HepG2 (cell line): ENCODE data around the gene MINDY1. TPM values are rescaled to one million over a fixed set of nuclear protein-coding genes. Genes with fewer than 3 reads are reported as not detected.

Source experiments
- CREB1 ChIP-seq, 2 experiments: fragments of 450-650 bp in 1 of 2; IDR thresholded peaks; 2 replicates each; pipeline ENCODE4 v1.6.1; 2016 to 2017; ENCODE audit warnings: control low read depth in 1 of 2, mild to moderate bottlenecking in 1 of 2, missing compliant biosample characterization in 1 of 2, missing genetic modification characterization in 1 of 2
- FIP1L1 ChIP-seq: fragments of 200-400 bp; formaldehyde crosslinking; IDR thresholded peaks from 2 replicates; pipeline ENCODE4 v1.6.1; 2018; ENCODE audit warnings: low read depth, mild to moderate bottlenecking, low read length, moderate library complexity, borderline replicate concordance; ENCODE audit not compliant: insufficient read depth
- FOXK1 ChIP-seq: sonication (generic); formaldehyde crosslinking; IDR thresholded peaks from 2 replicates; pipeline ENCODE4 v1.4.0; 2020; ENCODE audit warnings: low read depth, missing genetic modification reagents, borderline replicate concordance
- GTF3A ChIP-seq: sonication (generic); formaldehyde crosslinking; conservative IDR thresholded peaks from 2 replicates; pipeline ENCODE4 v1.4.0; 2020; ENCODE audit warnings: mild to moderate bottlenecking, missing genetic modification reagents
- HNRNPH1 ChIP-seq: fragments of 200-400 bp; formaldehyde crosslinking; optimal IDR thresholded peaks from 2 replicates; pipeline ENCODE3; 2017; ENCODE audit warnings: mild to moderate bottlenecking, low read depth, low read length
- JUND ChIP-seq: sonication (generic); formaldehyde crosslinking; IDR thresholded peaks from 2 replicates; pipeline ENCODE4 v1.8.0; 2022; ENCODE audit warnings: mild to moderate bottlenecking, missing genetic modification reagents
- KLF11 ChIP-seq: IDR thresholded peaks from 2 replicates; pipeline ENCODE4 v1.6.1; 2016; ENCODE audit warnings: missing compliant biosample characterization
- NFKBIZ ChIP-seq: IDR thresholded peaks from 2 replicates; pipeline ENCODE4 v1.6.1; 2018; ENCODE audit warnings: missing genetic modification reagents, missing compliant biosample characterization
- NPAS2 ChIP-seq: sonication (generic); formaldehyde crosslinking; IDR thresholded peaks from 2 replicates; pipeline ENCODE4 v1.8.0; 2022; ENCODE audit warnings: mild to moderate bottlenecking, missing genetic modification reagents, borderline replicate concordance
- ONECUT2 ChIP-seq: sonication (generic); formaldehyde crosslinking; IDR thresholded peaks from 2 replicates; pipeline ENCODE4 v1.4.0; 2020; ENCODE audit warnings: missing genetic modification reagents
- PPARG ChIP-seq: conservative IDR thresholded peaks from 2 replicates; pipeline ENCODE4 v1.6.1; 2016; ENCODE audit warnings: missing biosample characterization, missing genetic modification reagents
- PREB ChIP-seq: sonication (generic); formaldehyde crosslinking; IDR thresholded peaks from 2 replicates; pipeline ENCODE4 v1.4.0; 2020; ENCODE audit warnings: missing genetic modification reagents
- RORA ChIP-seq: sonication (generic); formaldehyde crosslinking; IDR thresholded peaks from 2 replicates; pipeline ENCODE4 v1.5.0; 2020; ENCODE audit warnings: mild to moderate bottlenecking, missing genetic modification reagents, moderate library complexity
- TEAD2 ChIP-seq: sonication (generic); formaldehyde crosslinking; IDR thresholded peaks from 2 replicates; pipeline ENCODE4 v1.9.0; 2021; ENCODE audit warnings: missing genetic modification reagents
- TRIM22 ChIP-seq: fragments of 450-650 bp; IDR thresholded peaks from 2 replicates; pipeline ENCODE4 v1.6.1; 2017
- XBP1 ChIP-seq: sonication (generic); formaldehyde crosslinking; IDR thresholded peaks from 2 replicates; pipeline ENCODE4 v1.5.0; 2020; ENCODE audit warnings: missing genetic modification reagents
- ZNF207 ChIP-seq: fragments of 450-650 bp; IDR thresholded peaks from 2 replicates; pipeline ENCODE4 v1.6.1; 2016; ENCODE audit warnings: antibody characterized with exemption, borderline replicate concordance
- ZNF296 ChIP-seq: sonication (generic); formaldehyde crosslinking; conservative IDR thresholded peaks from 2 replicates; pipeline ENCODE4 v1.5.0; 2020; ENCODE audit warnings: mild to moderate bottlenecking, missing genetic modification reagents
- ZNF768 ChIP-seq: sonication (generic); formaldehyde crosslinking; IDR thresholded peaks from 2 replicates; pipeline ENCODE4 v1.4.0; 2020; ENCODE audit warnings: missing genetic modification reagents
- ZNF772 ChIP-seq: sonication (generic); formaldehyde crosslinking; IDR thresholded peaks from 2 replicates; pipeline ENCODE4 v1.5.0; 2020; ENCODE audit warnings: mild to moderate bottlenecking, missing genetic modification reagents
- polyA plus RNA-seq, 8 experiments: library from polyadenylated mRNA; depleted of rRNA in 3 of 8; stranded (reverse) in 7 of 8; unstranded in 1 of 8; fragments of >200 nt; fragmentation: Illumina TruSeq in 4 of 8; extraction: Trizol in 4 of 8; gene quantifications; 2 replicates each; pipeline versions ENCODE4 v1.2.1 to v1.2.3, GENCODE V29; 2011 to 2016; ENCODE audit warnings: low read depth in 4 of 8, missing spikeins in 1 of 8, mixed read lengths in 1 of 8; ENCODE audit not compliant: insufficient read depth in 1 of 8
- total RNA-seq, 5 experiments: library from RNA; depleted of rRNA; stranded (reverse); fragments of >200 nt; fragmentation: Illumina TruSeq; extraction: Trizol; gene quantifications; 2 replicates each; pipeline ENCODE4 v1.2.3, GENCODE V29; 2016; ENCODE audit warnings: low read depth in 1 of 5
- TF ChIP-seq, protein P1 (sequence below): sonication (generic); formaldehyde crosslinking; IDR thresholded peaks from 2 replicates; pipeline ENCODE4 v1.4.0; 2020; ENCODE audit warnings: mild to moderate bottlenecking, low read depth, missing genetic modification reagents
- TF ChIP-seq, protein P2 (sequence below): sonication (generic); formaldehyde crosslinking; IDR thresholded peaks from 2 replicates; pipeline ENCODE4 v1.4.0; 2020; ENCODE audit warnings: missing genetic modification reagents
- TF ChIP-seq, protein P3 (sequence below): IDR thresholded peaks from 2 replicates; pipeline ENCODE4 v1.6.1; 2018; ENCODE audit warnings: missing genetic modification reagents

Gene MINDY1
- total and polyA plus RNA-seq, 2 of the 13 experiments (the other 11 are each of a cell fraction or from before 2014, with no cell fraction given): 11.1 to 15.0 TPM

- TF ChIP-seq CREB1 (IDR thresholded peaks at IDR 0.05): peak; percentile 23; the same call in 1 of the 2 replicates
- peak; percentile 30; the same call in 1 of the 2 replicates for TF ChIP-seq CREB1 (CRISPR knock-in tag; IDR thresholded peaks at IDR 0.05)
- no peak for TF ChIP-seq KLF11 (CRISPR knock-in tag)
- peak; percentile 48; the same call in 1 of the 2 replicates for TF ChIP-seq FOXK1 (CRISPR knock-in tag)
- no peak for TF ChIP-seq HNRNPH1
- TF ChIP-seq, protein P1, sequence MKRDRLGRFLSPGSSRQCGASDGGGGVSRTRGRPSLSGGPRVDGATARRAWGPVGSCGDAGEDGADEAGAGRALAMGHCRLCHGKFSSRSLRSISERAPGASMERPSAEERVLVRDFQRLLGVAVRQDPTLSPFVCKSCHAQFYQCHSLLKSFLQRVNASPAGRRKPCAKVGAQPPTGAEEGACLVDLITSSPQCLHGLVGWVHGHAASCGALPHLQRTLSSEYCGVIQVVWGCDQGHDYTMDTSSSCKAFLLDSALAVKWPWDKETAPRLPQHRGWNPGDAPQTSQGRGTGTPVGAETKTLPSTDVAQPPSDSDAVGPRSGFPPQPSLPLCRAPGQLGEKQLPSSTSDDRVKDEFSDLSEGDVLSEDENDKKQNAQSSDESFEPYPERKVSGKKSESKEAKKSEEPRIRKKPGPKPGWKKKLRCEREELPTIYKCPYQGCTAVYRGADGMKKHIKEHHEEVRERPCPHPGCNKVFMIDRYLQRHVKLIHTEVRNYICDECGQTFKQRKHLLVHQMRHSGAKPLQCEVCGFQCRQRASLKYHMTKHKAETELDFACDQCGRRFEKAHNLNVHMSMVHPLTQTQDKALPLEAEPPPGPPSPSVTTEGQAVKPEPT (CRISPR knock-in tag): no peak
- no peak for TF ChIP-seq ZNF296 (CRISPR knock-in tag)
- TF ChIP-seq, protein P2, sequence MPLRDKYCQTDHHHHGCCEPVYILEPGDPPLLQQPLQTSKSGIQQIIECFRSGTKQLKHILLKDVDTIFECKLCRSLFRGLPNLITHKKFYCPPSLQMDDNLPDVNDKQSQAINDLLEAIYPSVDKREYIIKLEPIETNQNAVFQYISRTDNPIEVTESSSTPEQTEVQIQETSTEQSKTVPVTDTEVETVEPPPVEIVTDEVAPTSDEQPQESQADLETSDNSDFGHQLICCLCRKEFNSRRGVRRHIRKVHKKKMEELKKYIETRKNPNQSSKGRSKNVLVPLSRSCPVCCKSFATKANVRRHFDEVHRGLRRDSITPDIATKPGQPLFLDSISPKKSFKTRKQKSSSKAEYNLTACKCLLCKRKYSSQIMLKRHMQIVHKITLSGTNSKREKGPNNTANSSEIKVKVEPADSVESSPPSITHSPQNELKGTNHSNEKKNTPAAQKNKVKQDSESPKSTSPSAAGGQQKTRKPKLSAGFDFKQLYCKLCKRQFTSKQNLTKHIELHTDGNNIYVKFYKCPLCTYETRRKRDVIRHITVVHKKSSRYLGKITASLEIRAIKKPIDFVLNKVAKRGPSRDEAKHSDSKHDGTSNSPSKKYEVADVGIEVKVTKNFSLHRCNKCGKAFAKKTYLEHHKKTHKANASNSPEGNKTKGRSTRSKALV (CRISPR knock-in tag): peak; percentile 25; the same call in 1 of the 2 replicates
- TF ChIP-seq JUND (CRISPR knock-in tag): no peak
- TF ChIP-seq ZNF207: no peak
- TF ChIP-seq NPAS2: no peak
- TF ChIP-seq ZNF768 (CRISPR knock-in tag): no peak
- TF ChIP-seq TRIM22: no peak
- TF ChIP-seq, protein P3, sequence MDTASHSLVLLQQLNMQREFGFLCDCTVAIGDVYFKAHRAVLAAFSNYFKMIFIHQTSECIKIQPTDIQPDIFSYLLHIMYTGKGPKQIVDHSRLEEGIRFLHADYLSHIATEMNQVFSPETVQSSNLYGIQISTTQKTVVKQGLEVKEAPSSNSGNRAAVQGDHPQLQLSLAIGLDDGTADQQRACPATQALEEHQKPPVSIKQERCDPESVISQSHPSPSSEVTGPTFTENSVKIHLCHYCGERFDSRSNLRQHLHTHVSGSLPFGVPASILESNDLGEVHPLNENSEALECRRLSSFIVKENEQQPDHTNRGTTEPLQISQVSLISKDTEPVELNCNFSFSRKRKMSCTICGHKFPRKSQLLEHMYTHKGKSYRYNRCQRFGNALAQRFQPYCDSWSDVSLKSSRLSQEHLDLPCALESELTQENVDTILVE: no peak
- peak; percentile 92 for TF ChIP-seq PPARG (CRISPR knock-in tag)
- TF ChIP-seq ZNF772: no peak
- TF ChIP-seq NFKBIZ (CRISPR knock-in tag): no peak; the same call in 1 of the 2 replicates
- TF ChIP-seq TEAD2 (CRISPR knock-in tag): no peak
- TF ChIP-seq PREB (CRISPR knock-in tag): no peak
- TF ChIP-seq FIP1L1: no peak
- TF ChIP-seq ONECUT2 (CRISPR knock-in tag): no peak
- TF ChIP-seq GTF3A (CRISPR knock-in tag): 0 out of 2 replicates have a peak, but pooled peaks have one; percentile 58
- no peak for TF ChIP-seq XBP1 (CRISPR knock-in tag)
- TF ChIP-seq RORA: no peak
Measured at GRCh38 chr1:151012684-151013471, 6.2 kb upstream of the MINDY1 start (continued).
